GM12875 (cell line): ENCODE data around the gene MSH2.
"Not testable (repeated sequence)": the region's sequence is repeated elsewhere in the genome, so short reads cannot be mapped to it uniquely, and the experiment has no call there.

ENCODE experiments used
- H3K4me3 ChIP-seq: one replicate; pipeline ENCODE4 v1.5.1; 2011; ENCODE audit warnings: low read depth, low read length, control low read depth
- CTCF ChIP-seq: IDR thresholded peaks from 2 replicates; pipeline ENCODE4 v1.5.1; 2011; ENCODE audit warnings: low read depth, mild to moderate bottlenecking, control low read depth, inconsistent platforms, low read length, moderate library complexity, borderline replicate concordance; ENCODE audit not compliant: insufficient read depth

The MSH2 gene

DNA sequence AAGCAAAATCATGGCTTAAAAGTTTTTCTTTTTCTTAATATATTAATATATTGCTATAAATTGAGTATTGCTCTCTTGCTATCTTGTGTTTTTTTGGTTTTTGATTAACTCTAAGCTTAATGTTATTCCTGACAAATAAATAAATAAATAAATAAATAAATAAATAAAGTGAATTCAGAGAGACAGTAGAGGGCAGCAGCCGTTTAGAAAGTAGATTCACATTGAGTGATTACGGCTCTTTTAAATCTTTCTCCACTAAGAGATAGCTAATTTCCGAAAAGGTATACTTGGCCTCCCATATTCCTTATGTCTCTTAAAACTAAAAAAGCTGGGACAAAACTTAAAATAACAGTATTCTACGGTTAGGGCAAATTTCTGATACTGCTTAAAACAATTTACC lies 34.3 kb downstream of the MSH2 start:
- TF ChIP-seq CTCF = no peak
- no peak overlapping the region for H3K4me3 ChIP-seq

DNA sequence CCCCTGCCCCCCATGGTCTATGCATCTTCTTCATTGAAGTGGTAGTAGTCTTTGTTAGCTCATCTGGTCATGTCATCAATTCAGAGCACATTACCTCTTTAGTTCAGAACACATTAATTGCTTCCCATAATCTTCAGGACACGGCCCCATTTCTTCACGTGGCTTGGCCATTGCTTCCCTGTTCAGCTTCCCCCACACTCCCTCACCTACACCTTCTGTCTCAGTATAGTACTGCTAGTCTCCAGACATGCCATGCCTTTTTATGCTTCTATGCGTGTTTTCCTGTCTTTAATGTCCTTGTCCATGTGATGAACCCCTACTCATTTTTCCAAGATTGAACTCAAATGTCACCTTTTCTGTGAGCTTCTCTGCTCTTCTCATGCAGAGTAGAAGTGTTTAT lies 35.1 kb downstream of the MSH2 start:
- no peak for TF ChIP-seq CTCF
- H3K4me3 ChIP-seq = no peak overlapping the region

- TF ChIP-seq CTCF = no peak
- no peak overlapping the region for H3K4me3 ChIP-seq
Observed at GRCh38 chr2:47438783-47439182, 35.8 kb downstream of the MSH2 start.

DNA sequence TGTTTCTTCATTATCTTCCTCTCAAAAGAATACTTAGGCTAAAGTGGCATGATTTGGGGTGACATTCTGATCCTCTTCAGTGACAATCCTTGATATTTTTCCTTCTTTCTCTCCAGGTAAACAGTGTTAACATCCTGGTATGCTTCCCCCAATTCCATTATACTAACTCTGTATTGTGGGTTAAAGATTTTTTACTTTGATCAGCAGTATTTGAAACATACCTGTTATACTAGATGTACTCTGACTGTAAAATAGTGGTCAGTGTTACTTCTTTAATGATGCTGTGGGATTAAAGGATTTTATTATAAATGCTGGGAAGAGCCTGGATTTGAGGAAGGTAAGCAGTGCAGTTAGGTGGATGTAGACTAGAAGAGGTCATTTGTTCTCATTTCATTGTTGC lies 48.8 kb downstream of the MSH2 start:
- TF ChIP-seq CTCF = no peak
- no peak overlapping the region for H3K4me3 ChIP-seq

GRCh38 chr2:47452761-47453160 lies 49.8 kb downstream of the MSH2 start:
- no peak overlapping the region for H3K4me3 ChIP-seq
- no peak for TF ChIP-seq CTCF

DNA sequence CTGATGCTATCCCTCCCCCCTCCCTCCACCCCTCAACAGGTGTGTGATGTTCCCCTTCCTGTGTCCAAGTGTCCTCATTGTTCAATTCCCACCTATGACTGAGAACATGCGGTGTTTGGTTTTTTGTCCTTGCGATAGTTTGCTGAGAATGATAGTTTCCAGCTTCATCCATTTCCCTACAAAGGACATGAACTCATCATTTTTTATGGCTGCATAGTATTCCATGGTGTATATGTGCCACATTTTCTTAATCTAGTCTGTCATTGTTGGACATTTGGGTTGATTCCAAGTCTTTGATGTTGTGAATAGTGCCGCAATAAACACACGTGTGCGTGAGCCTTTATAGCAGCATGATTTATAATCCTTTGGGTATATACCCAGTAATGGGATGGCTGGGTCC lies 51.9 kb downstream of the MSH2 start:
- not testable (repeated sequence) for H3K4me3 ChIP-seq

- no peak for TF ChIP-seq CTCF
- H3K4me3 ChIP-seq = no peak overlapping the region
Observed at GRCh38 chr2:47455411-47455810, 52.5 kb downstream of the MSH2 start.

DNA sequence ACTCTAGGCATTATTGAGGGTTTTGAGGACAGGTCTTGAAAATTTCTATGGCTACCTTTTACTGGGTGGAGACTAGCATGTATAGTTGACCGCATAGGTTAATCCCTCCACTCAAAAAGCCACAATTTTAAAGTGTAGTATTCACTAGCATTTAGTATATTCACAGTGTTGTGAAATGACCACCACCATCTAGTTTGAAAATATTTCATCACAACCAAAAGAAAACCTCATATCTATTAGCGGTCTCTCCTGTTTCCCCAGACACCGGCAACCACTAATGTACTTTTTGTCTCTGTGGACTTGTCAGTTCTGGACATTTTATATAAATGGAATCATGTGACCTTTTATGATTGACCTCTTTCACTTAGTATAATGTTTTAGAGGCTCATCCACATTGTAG lies 53.9 kb downstream of the MSH2 start:
- TF ChIP-seq CTCF = no peak
- no peak overlapping the region for H3K4me3 ChIP-seq
